Colon (tissue), 2 donors: Measurements from ENCODE around the gene RIBC2.
"Not testable (repeated sequence)": the region's sequence is repeated elsewhere in the genome, so short reads cannot be mapped to it uniquely, and the experiment has no call there.

Experiments
- FAIRE-seq: peaks from 2 replicates; lab custom pipeline; 2012; peaks lifted over from hg19 to GRCh38; lab: Jason Lieb, UNC
- donor health status: control.
- donor health status: control.

The RIBC2 gene

GRCh38 chr22:45424241-45424731 lies 10.8 kb downstream of the RIBC2 start:
- FAIRE-seq, result no peak

- no peak for FAIRE-seq
Measured at GRCh38 chr22:45425101-45425500, 11.6 kb downstream of the RIBC2 start.

- no peak for FAIRE-seq
Measured at GRCh38 chr22:45425531-45426265, 12.2 kb downstream of the RIBC2 start.

GRCh38 chr22:45426387-45426786 lies 12.9 kb downstream of the RIBC2 start:
- FAIRE-seq, result no peak

GRCh38 chr22:45427114-45427513 lies 13.6 kb downstream of the RIBC2 start:
- no peak for FAIRE-seq

GRCh38 chr22:45428391-45429385 lies 15.2 kb downstream of the RIBC2 start:
- FAIRE-seq, result no peak

GRCh38 chr22:45429424-45429823 lies 15.9 kb downstream of the RIBC2 start:
- FAIRE-seq, result no peak

GRCh38 chr22:45429981-45430775 lies 16.7 kb downstream of the RIBC2 start:
- no peak for FAIRE-seq

- FAIRE-seq, result no peak
Measured at GRCh38 chr22:45430871-45431270, 17.4 kb downstream of the RIBC2 start.

- no peak for FAIRE-seq
Measured at GRCh38 chr22:45434981-45435380, 21.5 kb downstream of the RIBC2 start.

GRCh38 chr22:45435544-45436139 lies 22.1 kb downstream of the RIBC2 start:
- FAIRE-seq, result no peak

- not testable (repeated sequence) for FAIRE-seq
Measured at GRCh38 chr22:45436871-45437517, 23.5 kb downstream of the RIBC2 start.

GRCh38 chr22:45438336-45438735 lies 24.8 kb downstream of the RIBC2 start:
- no peak for FAIRE-seq

- not testable (repeated sequence) for FAIRE-seq
Measured at GRCh38 chr22:45440688-45441087, 27.2 kb downstream of the RIBC2 start.

GRCh38 chr22:45441138-45441537 lies 27.6 kb downstream of the RIBC2 start:
- FAIRE-seq, result no peak

- no peak for FAIRE-seq
Measured at GRCh38 chr22:45442116-45442515, 28.6 kb downstream of the RIBC2 start.

- no peak for FAIRE-seq
Measured at GRCh38 chr22:45444168-45444567, 30.7 kb downstream of the RIBC2 start.

- no peak for FAIRE-seq
Measured at GRCh38 chr22:45445031-45445710, 31.7 kb downstream of the RIBC2 start.

- FAIRE-seq, result no peak
Measured at GRCh38 chr22:45446216-45446615, 32.7 kb downstream of the RIBC2 start.

- FAIRE-seq, result not testable (repeated sequence)
Measured at GRCh38 chr22:45447596-45447995, 34.1 kb downstream of the RIBC2 start.

GRCh38 chr22:45448431-45448830 lies 34.9 kb downstream of the RIBC2 start:
- no peak for FAIRE-seq
